BJ (cell line): ENCODE data around the gene CA5A. TPM values are rescaled to one million over a fixed set of nuclear protein-coding genes. Genes with fewer than 3 reads are reported as not detected.
A peak's percentile ranks its signal among the peaks of the same experiment; 100 is the strongest.

Experiments
- CTCF ChIA-PET: fragments of 350-600 bp; formaldehyde crosslinking; extraction: SDS; loops from one replicate; lab custom pipeline; 2021; ENCODE audit warnings: antibody characterized with exemption, inconsistent platforms; lab: Yijun Ruan, JAX
- POLR2A ChIA-PET: fragments of 300-600 bp; sonication (Branson Sonifier 250); formaldehyde crosslinking; extraction: SDS; loops from one replicate; lab custom pipeline; 2021; ENCODE audit warnings: antibody characterized with exemption; lab: Charles Lee
- DNase-seq: peaks from one replicate; pipeline ENCODE4 v3.0.0-alpha.2; 2011; ENCODE audit warnings: low read depth
- H3K27me3 ChIP-seq: 2 replicates; pipeline ENCODE4 v1.6.0; 2011; ENCODE audit warnings: low read length; ENCODE audit not compliant: control insufficient read depth, insufficient read depth
- H3K36me3 ChIP-seq: 2 replicates; pipeline ENCODE4 v1.5.1; 2011; ENCODE audit warnings: low read length; ENCODE audit not compliant: control insufficient read depth, insufficient read depth
- H3K4me3 ChIP-seq: 2 replicates; pipeline ENCODE4 v1.5.1; 2011; ENCODE audit warnings: low read depth, mild to moderate bottlenecking, control low read depth, low read length
- CTCF ChIP-seq: IDR thresholded peaks from 2 replicates; pipeline ENCODE4 v1.5.1; 2011; ENCODE audit warnings: low read depth, mild to moderate bottlenecking, control low read depth, inconsistent platforms, low read length, moderate library complexity; ENCODE audit not compliant: insufficient read depth
- polyA plus RNA-seq: library from polyadenylated mRNA; depleted of rRNA; stranded (reverse); fragments of >200 nt; gene quantifications from 2 replicates; pipeline ENCODE4 v1.2.3, GENCODE V29; 2011

CA5A gene
- polyA plus RNA-seq, 1 experiment: not detected

- Histone ChIP-seq H3K27me3 (no peaks in the 10 kb centered on the region), H3K4me3 (peak overlapping the region; percentile 20; the same call in 1 of the 2 replicates), H3K36me3 (peaks cover 29% of the 10 kb centered on the region)
- CTCF ChIA-PET: interaction anchor here (0.9 to 9.0 kb wide), 4 partner anchors 12 to 74 kb away, joined by 3 to 98 read pairs (median 10); partner anchors contain the start of gene SLC7A5
- POLR2A ChIA-PET: no interaction called here
- no peak for TF ChIP-seq CTCF
- DNase-seq: peak; percentile 80
These were observed 82.8 kb downstream of the CA5A start for GRCh38 chr16:87853411-87854052.

GRCh38 chr16:87851601-87852000, 84.7 kb downstream of the CA5A start:
- TF ChIP-seq CTCF: no peak
- Histone ChIP-seq H3K27me3 (no peaks in the 10 kb centered on the region), H3K4me3 (no peak overlapping the region), H3K36me3 (peaks cover 38% of the 10 kb centered on the region)
- ChIA-PET CTCF (interaction anchor here (4.0 to 9.0 kb wide), 2 partner anchors 18 to 71 kb away, joined by 44 to 98 read pairs; partner anchors contain the start of gene SLC7A5), POLR2A (interaction anchor here (0.6 kb wide), 1 partner anchor 57 kb away, joined by 8 read pairs; no protein-coding TSS in a partner anchor)
- DNase-seq: no peak

GRCh38 chr16:87851141-87851587, 85.2 kb downstream of the CA5A start:
- H3K36me3 ChIP-seq: peaks cover 38% of the 10 kb centered on the region
- DNase-seq: no peak
- TF ChIP-seq CTCF: no peak
- ChIA-PET CTCF (interaction anchor here (2.2 to 9.0 kb wide), 5 partner anchors 10 to 71 kb away, joined by 14 to 98 read pairs (median 28); partner anchors contain the start of gene SLC7A5), POLR2A (no interaction called here)
- H3K27me3 ChIP-seq: no peaks in the 10 kb centered on the region
- no peak overlapping the region for H3K4me3 ChIP-seq

- no peak overlapping the region for H3K4me3 ChIP-seq
- ChIA-PET POLR2A (no interaction called here), CTCF (interaction anchor here (0.8 to 9.0 kb wide), 29 partner anchors 11 to 268 kb away, joined by 3 to 98 read pairs (median 6); partner anchors contain the start of gene SLC7A5)
- H3K27me3 ChIP-seq: no peaks in the 10 kb centered on the region
- DNase-seq: no peak
- peaks cover 40% of the 10 kb centered on the region for H3K36me3 ChIP-seq
- TF ChIP-seq CTCF: peak; percentile 98
These were observed 86.0 kb downstream of the CA5A start for GRCh38 chr16:87850009-87851006.
